ENCODE data around the gene PPP3CB.
"Not testable (repeated sequence)": the region's sequence is repeated elsewhere in the genome, so short reads cannot be mapped to it uniquely, and the experiment has no call there.

PPP3CB gene

GRCh38 chr10:73413528-73414229 lies 82.1 kb downstream of the PPP3CB start, which contains the start of gene ANXA7:
Gene ANXA7 (minus strand): TSS chr10:73414058. CDS start chr10:73400856, 13,202 bp downstream.
- DNase-seq = peak; percentile 93

GRCh38 chr10:73413108-73413527 lies 82.7 kb downstream of the PPP3CB start:
- DNase-seq = peak; percentile 20

GRCh38 chr10:73410897-73411296 lies 84.9 kb downstream of the PPP3CB start:
- no peak for DNase-seq

- no peak for DNase-seq
Observed at GRCh38 chr10:73408978-73409521, 86.8 kb downstream of the PPP3CB start.

- DNase-seq = no peak
Observed at GRCh38 chr10:73408061-73408460, 87.8 kb downstream of the PPP3CB start.

GRCh38 chr10:73407495-73407894 lies 88.3 kb downstream of the PPP3CB start:
- DNase-seq = no peak

- no peak for DNase-seq
Observed at GRCh38 chr10:73406846-73407245, 89.0 kb downstream of the PPP3CB start.

- DNase-seq = no peak
Observed at GRCh38 chr10:73405556-73405955, 90.3 kb downstream of the PPP3CB start.

- no peak for DNase-seq
Observed at GRCh38 chr10:73404690-73405089, 91.1 kb downstream of the PPP3CB start.

GRCh38 chr10:73401636-73402035 lies 94.2 kb downstream of the PPP3CB start:
- no peak for DNase-seq

- DNase-seq = no peak
Observed at GRCh38 chr10:73399063-73399462, 96.8 kb downstream of the PPP3CB start.

GRCh38 chr10:73398024-73398423 lies 97.8 kb downstream of the PPP3CB start:
- DNase-seq = no peak

- not testable (repeated sequence) for DNase-seq
Observed at GRCh38 chr10:73394325-73394724, 101.5 kb downstream of the PPP3CB start.

GRCh38 chr10:73388228-73388627 lies 107.6 kb downstream of the PPP3CB start:
- DNase-seq = no peak

- DNase-seq = no peak
Observed at GRCh38 chr10:73386583-73386982, 109.2 kb downstream of the PPP3CB start.
